ENCODE data around the gene BUD23.

- no peak for TF ChIP-seq CTCF (IDR thresholded peaks at IDR 0.05)
- no peak for TF ChIP-seq POLR2A (IDR thresholded peaks at IDR 0.05)
Measured at GRCh38 chr7:73703757-73704639, 20.6 kb downstream of the BUD23 start.
